DMS79 (cell line): ENCODE measurements around the gene SMIM10L1.

Source experiments
- DNase-seq: peaks from one replicate; lab custom pipeline; 2025; lab: John Stamatoyannopoulos, UW

Gene SMIM10L1

GRCh38 chr12:11171145-11171968 lies at the start of gene SMIM10L1:
SMIM10L1 (plus strand) TSS chr12:11171194; CDS start chr12:11171357, 163 bp downstream.
- peak; percentile 87 for DNase-seq

GRCh38 chr12:11130382-11130781 lies 40.6 kb upstream of the SMIM10L1 start:
- DNase-seq, result no peak

GRCh38 chr12:11130999-11131398 lies 40.0 kb upstream of the SMIM10L1 start:
- no peak for DNase-seq

- no peak for DNase-seq
These were observed 37.8 kb upstream of the SMIM10L1 start for GRCh38 chr12:11133162-11133561.

- DNase-seq, result no peak
These were observed 37.2 kb upstream of the SMIM10L1 start for GRCh38 chr12:11133816-11134215.

GRCh38 chr12:11134305-11134704 lies 36.7 kb upstream of the SMIM10L1 start, which contains the start of gene TAS2R30:
TAS2R30 (minus strand) TSS chr12:11134644; CDS start chr12:11134244, 400 bp downstream.
- DNase-seq, result no peak

GRCh38 chr12:11136075-11136474 lies 34.9 kb upstream of the SMIM10L1 start:
- DNase-seq, result no peak

- no peak for DNase-seq
These were observed 27.6 kb upstream of the SMIM10L1 start for GRCh38 chr12:11143352-11143751.

GRCh38 chr12:11144297-11144696 lies 26.7 kb upstream of the SMIM10L1 start:
- DNase-seq, result no peak

- DNase-seq, result no peak
These were observed 23.6 kb upstream of the SMIM10L1 start for GRCh38 chr12:11147420-11147819.

- DNase-seq, result no peak
These were observed 20.2 kb upstream of the SMIM10L1 start for GRCh38 chr12:11150832-11151231.

- DNase-seq, result no peak
These were observed 18.3 kb upstream of the SMIM10L1 start for GRCh38 chr12:11152725-11153124.

- no peak for DNase-seq
These were observed 16.5 kb upstream of the SMIM10L1 start for GRCh38 chr12:11154400-11154925.

GRCh38 chr12:11158885-11159444 lies 12.0 kb upstream of the SMIM10L1 start:
- DNase-seq, result peak; percentile 69

GRCh38 chr12:11162502-11162901 lies 8.5 kb upstream of the SMIM10L1 start:
- no peak for DNase-seq

- DNase-seq, result no peak
These were observed 6.6 kb upstream of the SMIM10L1 start for GRCh38 chr12:11164384-11164783.

GRCh38 chr12:11166300-11166699 lies 4.7 kb upstream of the SMIM10L1 start:
- no peak for DNase-seq

- no peak for DNase-seq
These were observed 217 bp upstream of the SMIM10L1 start for GRCh38 chr12:11170810-11171144.

- DNase-seq, result peak; percentile 38
These were observed 1.1 kb downstream of the SMIM10L1 start for GRCh38 chr12:11171969-11172675.

GRCh38 chr12:11174022-11174421 lies 3.0 kb downstream of the SMIM10L1 start:
- DNase-seq, result peak; percentile 62

GRCh38 chr12:11178250-11178649 lies 7.3 kb downstream of the SMIM10L1 start:
- DNase-seq, result no peak

GRCh38 chr12:11182529-11182928 lies 11.5 kb downstream of the SMIM10L1 start:
- no peak for DNase-seq

GRCh38 chr12:11183011-11183410 lies 12.0 kb downstream of the SMIM10L1 start:
- no peak for DNase-seq
